Thyroid gland (tissue), 4 donors: ENCODE data around the gene FAM193A.

ENCODE experiments used
- CTCF ChIP-seq, 6 experiments: fragments of 200-600 bp in 3 of 6; fragments of 450-650 bp in 3 of 6; sonication (generic) in 3 of 6; IDR thresholded peaks; one replicate each; pipeline ENCODE4 v1.5.1; 2016 to 2019; ENCODE audit warnings: antibody characterized with exemption in 6 of 6, mild to moderate bottlenecking in 2 of 6, inconsistent platforms in 1 of 6, moderate library complexity in 1 of 6
- POLR2A ChIP-seq, 2 donors: fragments of 450-650 bp; IDR thresholded peaks; one replicate each; pipeline ENCODE4 v1.6.1; 2017; ENCODE audit warnings: antibody characterized with exemption in 2 of 2, mild to moderate bottlenecking in 2 of 2, moderate library complexity in 1 of 2

- no peak for TF ChIP-seq CTCF (IDR thresholded peaks at IDR 0.05)
- TF ChIP-seq POLR2A (IDR thresholded peaks at IDR 0.05), result no peak
These were observed 107.1 kb downstream of the FAM193A start for GRCh38 chr4:2643555-2643954.
